SU-DHL-6 (cell line): ENCODE results near the gene TRIP4.

Experiments
- H2AFZ ChIP-seq: fragments of 200-600 bp; sonication (generic); 2 replicates; pipeline ENCODE4 v1.6.1; 2014; ENCODE audit warnings: low read depth, mild to moderate bottlenecking, moderate library complexity, mixed read lengths, antibody characterized with exemption, low read length; ENCODE audit not compliant: severe bottlenecking
- H3F3A ChIP-seq: fragments of 200-600 bp; shearing (Covaris generic); 2 replicates; pipeline ENCODE4 v1.6.0; 2016; ENCODE audit warnings: antibody characterized with exemption, mild to moderate bottlenecking; ENCODE audit not compliant: insufficient read depth
- H3K27ac ChIP-seq: fragments of 200-600 bp; sonication (generic); 2 replicates; pipeline ENCODE4 v1.5.1; 2016; ENCODE audit warnings: low read depth, mild to moderate bottlenecking, low read length, moderate library complexity, mixed read lengths
- H3K27me3 ChIP-seq: fragments of 200-600 bp; sonication (generic), shearing (Covaris generic); 2 replicates; pipeline ENCODE4 v1.6.0; 2014; ENCODE audit warnings: mild to moderate bottlenecking, low read length
- H3K36me3 ChIP-seq: fragments of 200-600 bp; sonication (generic); 2 replicates; pipeline ENCODE4 v1.6.1; 2014; ENCODE audit warnings: mild to moderate bottlenecking, low read length, mixed read lengths
- H3K4me2 ChIP-seq: fragments of 300-600, 200-600 bp; shearing (Covaris generic), sonication (generic); 2 replicates; pipeline ENCODE4 v1.6.0; 2014; ENCODE audit warnings: low read length, low read depth, mild to moderate bottlenecking; ENCODE audit not compliant: poor library complexity, severe bottlenecking
- H3K4me3 ChIP-seq: fragments of 200-600 bp; sonication (generic); 2 replicates; pipeline ENCODE4 v1.5.1; 2014; ENCODE audit warnings: antibody characterized with exemption, low read length, mild to moderate bottlenecking, mixed read lengths; ENCODE audit not compliant: insufficient read depth, poor library complexity, severe bottlenecking
- H3K79me2 ChIP-seq: fragments of 200-600 bp; sonication (generic); 2 replicates; pipeline ENCODE4 v1.6.1; 2014; ENCODE audit warnings: mild to moderate bottlenecking, low read length, moderate library complexity; ENCODE audit not compliant: insufficient read depth
- H3K9ac ChIP-seq: fragments of 200-600 bp; sonication (generic); 2 replicates; pipeline ENCODE4 v1.7.0; 2014; ENCODE audit warnings: mild to moderate bottlenecking, low read length
- H3K9me2 ChIP-seq: fragments of 200-600 bp; sonication (generic); replicated peaks from 2 replicates; pipeline ENCODE4 v1.6.1; 2014; ENCODE audit warnings: low read length; ENCODE audit not compliant: insufficient read depth
- H3K9me3 ChIP-seq: fragments of 200-600 bp; sonication (generic); 2 replicates; pipeline ENCODE4 v1.6.1; 2014; ENCODE audit warnings: low read length, mixed read lengths; ENCODE audit not compliant: insufficient read depth
- H4K20me1 ChIP-seq: fragments of 200-600 bp; sonication (generic); 2 replicates; pipeline ENCODE4 v1.6.1; 2014; ENCODE audit warnings: low read depth, mild to moderate bottlenecking, antibody characterized with exemption, low read length, moderate library complexity, mixed read lengths
- EZH2phosphoT487 ChIP-seq: fragments of 200-600 bp; sonication (generic), shearing (Covaris generic); conservative IDR thresholded peaks from 2 replicates; pipeline ENCODE4 v1.6.1; 2018; ENCODE audit warnings: mild to moderate bottlenecking, antibody characterized with exemption, low read length, moderate library complexity, mixed read lengths
- TF ChIP-seq, protein P1 (sequence below): fragments of 200-600 bp; sonication (generic); IDR thresholded peaks from one replicate; pipeline ENCODE4 v1.5.1; 2017; ENCODE audit warnings: antibody characterized with exemption, mild to moderate bottlenecking, low read length, moderate library complexity; ENCODE audit not compliant: insufficient read depth, poor library complexity, severe bottlenecking

The TRIP4 gene

DNA sequence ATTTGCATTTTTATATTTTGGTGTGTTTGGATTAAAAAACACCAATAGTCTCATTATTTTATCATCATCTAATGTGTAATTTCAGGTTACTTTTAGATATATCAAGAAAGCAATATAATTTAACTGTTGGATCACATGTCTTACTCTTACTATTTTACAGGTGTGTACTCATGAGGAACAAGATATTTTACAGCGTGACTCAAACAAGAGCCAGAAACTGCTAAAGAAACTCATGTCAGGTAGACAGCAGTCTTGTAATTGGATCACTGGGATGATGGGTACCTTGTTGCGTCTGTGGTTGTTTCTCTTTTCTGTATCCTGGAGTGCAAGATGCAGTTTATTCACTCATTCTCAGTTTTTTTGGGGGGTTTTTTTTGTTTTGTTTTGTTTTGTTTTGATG is 12.9 kb downstream of the TRIP4 start:
- 0 out of 2 replicates have a peak, but pooled peaks cover 3% of the 10 kb centered on the region for H3F3A ChIP-seq
- no peaks in the 10 kb centered on the region for H3K79me2 ChIP-seq
- no peak overlapping the region for H2AFZ ChIP-seq
- H3K9me3 ChIP-seq, result no peaks in the 10 kb centered on the region
- H3K27ac ChIP-seq, result no peak overlapping the region
- TF ChIP-seq, protein P1, sequence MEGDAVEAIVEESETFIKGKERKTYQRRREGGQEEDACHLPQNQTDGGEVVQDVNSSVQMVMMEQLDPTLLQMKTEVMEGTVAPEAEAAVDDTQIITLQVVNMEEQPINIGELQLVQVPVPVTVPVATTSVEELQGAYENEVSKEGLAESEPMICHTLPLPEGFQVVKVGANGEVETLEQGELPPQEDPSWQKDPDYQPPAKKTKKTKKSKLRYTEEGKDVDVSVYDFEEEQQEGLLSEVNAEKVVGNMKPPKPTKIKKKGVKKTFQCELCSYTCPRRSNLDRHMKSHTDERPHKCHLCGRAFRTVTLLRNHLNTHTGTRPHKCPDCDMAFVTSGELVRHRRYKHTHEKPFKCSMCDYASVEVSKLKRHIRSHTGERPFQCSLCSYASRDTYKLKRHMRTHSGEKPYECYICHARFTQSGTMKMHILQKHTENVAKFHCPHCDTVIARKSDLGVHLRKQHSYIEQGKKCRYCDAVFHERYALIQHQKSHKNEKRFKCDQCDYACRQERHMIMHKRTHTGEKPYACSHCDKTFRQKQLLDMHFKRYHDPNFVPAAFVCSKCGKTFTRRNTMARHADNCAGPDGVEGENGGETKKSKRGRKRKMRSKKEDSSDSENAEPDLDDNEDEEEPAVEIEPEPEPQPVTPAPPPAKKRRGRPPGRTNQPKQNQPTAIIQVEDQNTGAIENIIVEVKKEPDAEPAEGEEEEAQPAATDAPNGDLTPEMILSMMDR, result no peak
- no peak for TF ChIP-seq EZH2phosphoT487
- H3K4me3 ChIP-seq, result no peak overlapping the region
- no peaks in the 10 kb centered on the region for H3K9me2 ChIP-seq
- no peak overlapping the region for H3K9ac ChIP-seq
- no peak overlapping the region for H3K4me2 ChIP-seq
- H3K27me3 ChIP-seq, result no peaks in the 10 kb centered on the region
- H4K20me1 ChIP-seq, result no peaks in the 10 kb centered on the region
- 0 out of 2 replicates have a peak, but pooled peaks cover 5% of the 10 kb centered on the region for H3K36me3 ChIP-seq

DNA sequence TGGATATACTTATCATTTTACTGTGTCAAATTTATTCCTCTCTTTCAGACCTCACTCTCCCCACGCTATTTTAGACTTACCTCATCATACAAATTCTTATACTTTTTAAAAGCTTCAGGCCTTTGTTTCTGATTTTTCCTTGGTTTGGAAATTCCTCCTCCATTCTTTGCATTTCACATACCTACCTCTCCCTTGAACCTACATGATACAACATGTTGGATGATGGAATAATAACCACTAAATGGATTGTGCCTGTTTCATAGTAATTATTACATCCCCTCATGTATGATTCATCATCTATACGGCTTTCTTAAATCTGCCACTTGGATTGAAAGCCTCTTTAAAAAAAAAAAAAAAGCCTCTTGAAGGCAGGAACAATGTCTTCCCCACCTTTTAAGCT is 24.6 kb downstream of the TRIP4 start:
- peaks cover 9% of the 10 kb centered on the region; the same call in 1 of the 2 replicates for H3K36me3 ChIP-seq
- H3K79me2 ChIP-seq, result no peaks in the 10 kb centered on the region
- TF ChIP-seq, protein P1, result no peak
- no peak for TF ChIP-seq EZH2phosphoT487
- no peak overlapping the region for H3K9ac ChIP-seq
- H4K20me1 ChIP-seq, result no peaks in the 10 kb centered on the region
- no peaks in the 10 kb centered on the region for H3K9me3 ChIP-seq
- no peak overlapping the region for H3K4me2 ChIP-seq
- H3K9me2 ChIP-seq, result no peaks in the 10 kb centered on the region
- H3F3A ChIP-seq, result no peaks in the 10 kb centered on the region
- no peak overlapping the region for H3K4me3 ChIP-seq
- no peak overlapping the region for H3K27ac ChIP-seq
- H3K27me3 ChIP-seq, result no peaks in the 10 kb centered on the region
- no peak overlapping the region for H2AFZ ChIP-seq

DNA sequence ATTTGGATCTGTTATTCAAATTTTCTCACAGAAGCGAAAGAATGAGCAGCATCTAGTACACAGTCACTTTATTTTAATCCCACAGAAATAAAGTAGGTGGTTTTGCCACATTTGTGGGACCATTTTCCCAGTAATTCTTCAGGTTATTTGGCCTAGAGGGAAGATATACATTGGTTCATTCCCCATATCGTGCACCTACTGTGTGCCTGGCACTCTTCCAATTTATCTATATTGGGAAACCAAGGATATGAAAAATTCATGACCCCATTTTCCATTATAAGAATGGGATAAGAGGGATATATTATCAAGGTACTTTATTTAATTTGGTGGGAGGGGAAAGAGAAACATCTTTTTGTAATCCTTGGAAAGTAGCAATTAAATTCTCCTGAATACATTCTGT is 35.1 kb downstream of the TRIP4 start:
- Histone ChIP-seq H3F3A (no peaks in the 10 kb centered on the region), H4K20me1 (no peaks in the 10 kb centered on the region), H3K9me3 (no peaks in the 10 kb centered on the region), H3K4me3 (no peak overlapping the region), H3K36me3 (peaks cover 3% of the 10 kb centered on the region; the same call in 1 of the 2 replicates), H3K79me2 (no peaks in the 10 kb centered on the region), H3K27ac (no peak overlapping the region), H3K27me3 (no peaks in the 10 kb centered on the region), H3K9me2 (no peaks in the 10 kb centered on the region), H2AFZ (no peak overlapping the region), H3K9ac (no peak overlapping the region), H3K4me2 (no peak overlapping the region)
- TF ChIP-seq, protein P1, result no peak
- TF ChIP-seq EZH2phosphoT487, result no peak
